ENCODE data around the gene ZC3H7A. TPM values are rescaled to one million over a fixed set of nuclear protein-coding genes. Genes with fewer than 3 reads are reported as not detected.

ZC3H7A gene, protein sequence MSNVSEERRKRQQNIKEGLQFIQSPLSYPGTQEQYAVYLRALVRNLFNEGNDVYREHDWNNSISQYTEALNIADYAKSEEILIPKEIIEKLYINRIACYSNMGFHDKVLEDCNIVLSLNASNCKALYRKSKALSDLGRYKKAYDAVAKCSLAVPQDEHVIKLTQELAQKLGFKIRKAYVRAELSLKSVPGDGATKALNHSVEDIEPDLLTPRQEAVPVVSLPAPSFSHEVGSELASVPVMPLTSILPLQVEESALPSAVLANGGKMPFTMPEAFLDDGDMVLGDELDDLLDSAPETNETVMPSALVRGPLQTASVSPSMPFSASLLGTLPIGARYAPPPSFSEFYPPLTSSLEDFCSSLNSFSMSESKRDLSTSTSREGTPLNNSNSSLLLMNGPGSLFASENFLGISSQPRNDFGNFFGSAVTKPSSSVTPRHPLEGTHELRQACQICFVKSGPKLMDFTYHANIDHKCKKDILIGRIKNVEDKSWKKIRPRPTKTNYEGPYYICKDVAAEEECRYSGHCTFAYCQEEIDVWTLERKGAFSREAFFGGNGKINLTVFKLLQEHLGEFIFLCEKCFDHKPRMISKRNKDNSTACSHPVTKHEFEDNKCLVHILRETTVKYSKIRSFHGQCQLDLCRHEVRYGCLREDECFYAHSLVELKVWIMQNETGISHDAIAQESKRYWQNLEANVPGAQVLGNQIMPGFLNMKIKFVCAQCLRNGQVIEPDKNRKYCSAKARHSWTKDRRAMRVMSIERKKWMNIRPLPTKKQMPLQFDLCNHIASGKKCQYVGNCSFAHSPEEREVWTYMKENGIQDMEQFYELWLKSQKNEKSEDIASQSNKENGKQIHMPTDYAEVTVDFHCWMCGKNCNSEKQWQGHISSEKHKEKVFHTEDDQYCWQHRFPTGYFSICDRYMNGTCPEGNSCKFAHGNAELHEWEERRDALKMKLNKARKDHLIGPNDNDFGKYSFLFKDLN
- total RNA-seq (2022; extraction: Qiagen RNA extraction; ENCODE audit: low read depth) = 24.6 to 36.0 TPM (median 26.5 TPM) in 5 replicates

DNA sequence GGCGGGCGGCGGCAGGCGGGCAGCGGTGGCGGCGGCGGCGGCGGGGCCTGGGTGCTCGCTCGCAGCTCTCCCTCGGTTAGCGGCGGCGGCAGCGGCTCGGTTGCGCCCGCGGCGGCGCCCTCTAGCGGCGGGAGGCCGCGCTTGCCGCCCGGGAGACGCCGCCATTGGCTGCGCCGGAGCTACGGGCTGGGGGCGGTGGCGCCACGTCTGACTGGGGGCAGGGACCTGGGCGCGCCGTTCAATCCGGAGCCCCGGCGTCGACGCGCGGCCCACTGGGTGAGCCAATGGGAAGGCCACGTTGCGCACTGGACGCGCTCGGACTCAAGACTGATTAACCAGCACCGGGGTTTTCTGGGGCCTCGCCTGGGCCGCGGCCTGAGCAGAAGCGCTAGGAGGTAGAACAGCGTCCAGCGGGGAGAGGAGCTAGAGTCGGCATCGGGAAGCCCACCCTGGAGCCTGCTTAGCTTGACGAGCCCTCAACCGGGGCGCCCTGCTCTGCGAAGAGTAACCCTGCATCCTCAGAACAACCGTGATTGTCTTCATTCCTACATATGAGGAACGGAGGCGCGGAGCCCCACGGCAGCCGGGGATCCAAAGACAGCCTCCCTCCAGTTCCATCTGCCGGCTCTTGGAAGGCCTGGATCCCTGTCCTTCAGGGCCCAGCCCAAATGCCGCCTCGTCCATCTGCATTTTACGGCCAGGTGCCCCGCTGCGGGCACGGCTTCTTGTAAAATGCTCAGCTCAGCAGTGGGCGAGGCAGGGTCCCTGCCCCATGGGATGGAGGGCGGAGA is at the start of gene ZC3H7A:
Gene ZC3H7A, minus strand, starts transcription at position 93 of the 791 bp plus-strand sequence. CDS start 14,904 bp downstream, outside the sequence.

DNA sequence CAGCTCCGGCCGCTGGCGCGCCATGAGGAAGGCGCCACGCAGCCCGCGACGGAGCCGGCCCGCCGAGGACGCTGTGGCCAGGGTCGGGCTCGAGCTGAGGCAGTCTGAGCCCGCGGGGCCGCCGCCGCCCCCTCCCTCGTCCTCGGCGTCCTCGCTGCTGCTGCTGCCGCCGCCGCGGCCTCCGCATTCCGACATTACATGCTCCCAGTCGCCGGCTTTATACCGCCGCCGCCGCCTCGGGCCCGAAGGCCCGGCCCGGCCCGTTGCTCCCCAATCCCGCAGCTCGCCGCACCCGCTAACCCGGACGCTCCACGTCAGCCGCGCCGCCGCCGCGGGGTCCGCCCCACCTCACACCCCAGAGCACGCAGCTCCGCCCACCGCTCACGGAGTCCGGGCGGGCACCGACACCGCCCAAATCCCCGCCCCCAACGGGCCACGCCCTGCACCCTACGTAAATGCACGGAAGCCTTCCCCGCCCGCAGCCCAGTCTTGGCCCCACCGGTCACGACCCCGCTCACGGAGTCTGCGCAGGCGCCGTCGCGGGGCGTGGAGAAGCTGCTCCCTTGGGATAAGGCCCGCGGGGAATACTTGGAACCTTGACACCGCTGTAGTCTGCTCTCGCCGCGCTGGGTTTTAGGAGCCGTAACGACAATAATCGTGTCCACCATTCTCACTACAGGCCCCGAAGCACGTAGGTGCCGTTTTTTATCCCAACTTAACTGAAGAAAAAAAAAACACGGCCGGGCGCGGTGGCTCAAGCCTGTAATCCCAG is 54.3 kb downstream of the ZC3H7A start, which contains the start of gene TXNDC11:
Gene TXNDC11, minus strand, starts transcription at position 322 of the 772 bp plus-strand sequence. Its CDS starts 127 bp downstream, at position 195.

Other genes with a start within 250 kb of the ZC3H7A start
- 177 to 197 TPM (median 190 TPM) in 5 replicates for gene LITAF, start 210.3 kb downstream of the ZC3H7A start, total RNA-seq (2022; extraction: Qiagen RNA extraction; ENCODE audit: low read depth)
- 11.3 to 14.5 TPM (median 13.2 TPM) in 5 replicates for gene SNN, start 128.8 kb downstream of the ZC3H7A start, total RNA-seq (2022; extraction: Qiagen RNA extraction; ENCODE audit: low read depth)
- 32.9 to 45.1 TPM (median 39.0 TPM) in 5 replicates for gene TXNDC11, start 54.4 kb downstream of the ZC3H7A start, total RNA-seq (2022; extraction: Qiagen RNA extraction; ENCODE audit: low read depth)
- 208 to 344 TPM (median 220 TPM) in 5 replicates for gene RSL1D1, start 54.3 kb upstream of the ZC3H7A start, total RNA-seq (2022; extraction: Qiagen RNA extraction; ENCODE audit: low read depth)
- gene GSPT1, start 118.7 kb upstream of the ZC3H7A start, total RNA-seq (2022; extraction: Qiagen RNA extraction; ENCODE audit: low read depth) = 176 to 245 TPM (median 196 TPM) in 5 replicates
- gene NPIPB2, start 144.8 kb upstream of the ZC3H7A start, total RNA-seq (2022; extraction: Qiagen RNA extraction; ENCODE audit: low read depth) = 1.3 to 4.1 TPM (median 2.4 TPM) in 5 replicates
- not detected in 5 replicates for gene TNFRSF17, start 168.0 kb upstream of the ZC3H7A start, total RNA-seq (2022; extraction: Qiagen RNA extraction; ENCODE audit: low read depth)
- 2.0 to 3.0 TPM (median 2.4 TPM) in 5 replicates for gene SNX29, start 179.5 kb upstream of the ZC3H7A start, total RNA-seq (2022; extraction: Qiagen RNA extraction; ENCODE audit: low read depth)

All from A549 treated with ZK216348 at 1 μM for 4 hours (cell line).